Fibroblast of gingiva (primary cell): ENCODE measurements around the gene GRB7.

Source experiments
- DNase-seq: peaks from one replicate; pipeline ENCODE4 v3.0.0-alpha.2; 2011; ENCODE audit warnings: low read depth

GRB7 gene

DNA sequence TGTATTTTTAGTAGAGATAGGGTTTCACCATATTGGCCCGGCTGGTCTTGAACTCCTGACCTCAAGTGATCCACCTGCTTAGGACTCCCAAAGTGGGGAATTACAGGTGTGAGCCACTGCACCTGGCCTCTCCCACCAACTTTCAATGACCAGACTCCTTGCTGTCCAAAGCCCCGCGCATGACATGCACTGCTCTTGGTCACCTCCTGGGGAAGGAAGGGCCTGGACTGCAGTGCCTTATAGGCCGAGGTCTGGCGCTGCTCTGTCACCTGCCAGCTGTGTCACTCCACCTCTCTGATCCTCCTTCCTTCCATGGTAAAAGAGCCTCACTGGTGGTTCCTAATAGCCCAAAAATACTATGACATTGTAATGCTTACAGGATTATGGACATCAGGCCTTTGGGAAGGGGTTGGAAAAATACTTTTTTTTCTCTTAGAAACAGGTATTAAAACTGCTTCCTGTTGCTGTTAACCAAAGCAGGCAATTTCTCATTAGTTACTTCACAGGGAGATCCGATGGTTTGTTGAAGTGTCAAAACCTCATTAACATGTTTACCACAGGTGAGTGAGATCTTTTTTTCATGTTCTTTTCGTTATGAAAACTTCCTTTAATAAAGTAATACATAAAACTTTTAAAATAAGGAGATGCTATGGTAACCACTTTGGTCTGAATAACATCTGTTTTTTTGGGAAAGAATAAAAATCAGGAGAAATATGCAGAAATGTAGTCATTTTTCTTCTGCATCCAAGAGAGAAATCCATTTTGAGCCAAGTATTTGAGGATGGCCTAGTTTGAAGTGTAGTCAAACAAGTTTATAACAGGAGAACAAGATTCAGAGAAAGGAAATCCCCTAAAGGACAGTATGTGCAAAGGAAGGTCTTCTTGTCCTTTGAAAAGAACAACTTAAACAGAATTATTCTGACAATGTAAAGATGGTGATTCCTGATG, 35.5 kb downstream of the GRB7 start:
- DNase-seq, result no peak

DNA sequence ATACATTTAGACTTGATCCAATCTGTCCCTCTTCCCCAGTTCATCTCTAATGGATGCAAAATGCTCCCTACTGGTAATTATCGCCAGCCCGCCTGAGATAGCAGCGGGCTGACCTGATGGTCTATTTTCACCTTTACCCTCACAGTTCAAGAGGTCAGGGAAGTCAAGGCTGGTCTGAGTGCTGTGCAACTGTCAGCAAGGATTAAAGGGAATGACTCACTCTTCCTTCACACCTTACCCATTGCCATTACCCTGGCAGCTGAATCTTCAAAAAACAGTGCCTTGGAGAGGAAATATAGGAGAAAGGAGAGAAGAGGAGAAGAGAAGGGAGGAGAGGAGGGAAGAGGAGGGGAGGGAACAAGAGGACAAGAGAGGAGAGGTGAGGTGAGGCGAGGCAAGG, 36.3 kb downstream of the GRB7 start:
- DNase-seq, result no peak

DNA sequence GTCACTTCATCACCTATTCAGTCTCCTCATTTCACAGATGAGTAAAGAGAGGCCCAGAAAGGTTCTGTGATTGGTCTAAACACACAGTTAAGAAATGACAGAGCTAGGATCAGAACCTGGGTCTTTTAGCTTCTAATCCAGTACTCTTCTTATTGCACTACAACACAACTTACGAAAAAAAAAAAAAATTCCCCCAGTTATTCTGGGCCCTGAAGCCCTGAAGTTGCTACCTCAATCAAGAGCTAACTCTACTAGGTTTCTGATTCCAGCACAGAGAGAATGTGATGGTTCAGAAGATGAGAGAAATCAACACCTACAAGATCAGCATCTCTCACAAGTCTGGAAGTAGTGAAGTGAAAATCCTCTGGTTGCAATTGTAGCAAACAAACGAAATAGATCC, 37.3 kb downstream of the GRB7 start:
- no peak for DNase-seq

DNA sequence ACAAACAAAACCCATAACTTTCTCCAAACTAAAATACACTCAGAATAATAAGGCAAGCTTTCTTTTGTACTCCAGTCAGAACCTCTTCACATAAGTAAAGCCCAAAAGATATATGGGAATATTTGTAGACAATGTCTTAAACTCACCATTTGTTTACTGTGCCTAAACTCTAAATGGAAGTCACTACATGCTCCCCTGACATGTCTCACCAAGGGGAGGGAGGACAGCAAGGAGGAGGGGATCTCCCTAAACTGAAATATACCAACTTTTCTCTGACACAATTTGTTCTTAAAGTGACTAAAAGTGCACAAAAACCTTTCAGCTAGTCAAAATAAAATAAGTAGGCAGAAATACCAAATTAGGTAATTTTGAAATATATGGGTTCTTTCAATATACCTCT, 38.5 kb downstream of the GRB7 start:
- no peak for DNase-seq

DNA sequence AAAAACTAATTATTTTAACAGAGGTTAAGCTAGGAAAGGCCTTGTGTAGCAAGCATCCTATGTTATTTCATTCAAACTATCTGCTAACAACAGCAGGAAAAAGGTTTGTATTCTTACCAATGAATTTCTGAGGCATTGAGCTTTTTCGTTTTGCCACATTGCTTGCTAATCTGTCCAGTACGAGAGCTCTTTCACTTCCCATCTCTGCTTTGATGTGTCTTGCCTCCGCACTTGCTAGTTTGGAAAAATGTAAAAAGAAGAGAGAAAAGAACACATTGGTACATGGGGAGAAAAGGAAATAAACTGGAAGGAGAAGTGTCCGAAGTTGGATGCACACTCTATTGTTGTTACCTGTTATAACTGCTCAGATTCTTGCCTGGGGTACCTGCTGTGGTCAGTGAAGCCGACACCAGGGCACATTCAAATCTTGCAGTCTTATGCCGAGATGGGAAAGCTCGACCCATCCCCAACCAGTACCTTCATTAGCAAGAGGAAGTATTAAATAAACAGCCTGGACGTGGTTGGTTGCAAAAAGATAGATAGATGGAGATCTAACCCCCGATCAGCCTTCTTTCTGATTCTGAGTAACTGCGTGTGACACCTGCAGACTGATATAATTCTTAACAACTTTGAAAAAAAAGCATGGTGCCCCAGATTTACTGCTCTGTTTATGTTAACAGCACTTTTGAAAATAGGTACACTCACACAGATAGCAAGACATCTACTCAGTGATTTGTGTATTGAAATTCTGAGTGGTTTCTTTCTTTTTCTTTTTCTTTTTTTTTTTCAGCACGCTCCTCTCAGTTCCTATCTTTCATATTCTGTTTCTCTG, 40.0 kb downstream of the GRB7 start:
- no peak for DNase-seq

DNA sequence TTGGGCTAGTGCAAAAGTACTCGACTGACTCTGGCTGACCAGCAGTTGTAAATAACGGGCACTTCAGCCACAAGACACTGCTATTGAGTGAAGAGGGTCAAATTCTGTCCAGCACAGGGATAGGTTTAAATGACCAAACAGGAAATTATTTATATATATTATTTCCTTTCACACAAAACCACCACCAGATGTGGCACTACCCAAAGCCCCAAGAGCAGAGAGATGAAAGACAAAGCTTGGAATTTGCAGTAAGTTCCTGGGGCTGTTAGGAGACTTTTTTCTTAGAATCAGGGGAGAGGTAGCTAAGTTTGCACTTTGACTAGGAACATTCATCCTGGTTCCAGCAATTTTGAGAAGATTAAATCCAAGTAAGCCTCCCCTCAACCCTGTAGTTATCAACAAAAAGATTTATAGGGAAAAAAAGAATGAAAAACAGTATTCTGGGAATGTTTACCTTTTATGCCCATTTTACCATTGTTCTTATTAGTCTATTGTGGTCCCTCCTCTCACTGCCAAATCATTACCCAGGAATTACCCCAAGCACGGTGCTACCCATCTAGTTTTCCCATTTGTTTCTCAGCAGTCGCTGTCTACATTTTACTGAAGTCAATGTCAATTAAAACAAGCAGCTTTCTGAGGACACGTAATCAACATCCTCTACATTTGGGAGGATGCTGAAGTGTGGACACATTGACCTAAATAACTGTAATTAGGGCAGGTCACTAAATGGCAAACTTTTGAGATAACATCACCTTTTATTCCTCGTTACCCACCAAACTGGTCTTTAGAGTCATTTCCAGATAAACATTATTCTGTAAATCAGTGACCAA, 43.5 kb downstream of the GRB7 start:
- DNase-seq, result no peak

DNA sequence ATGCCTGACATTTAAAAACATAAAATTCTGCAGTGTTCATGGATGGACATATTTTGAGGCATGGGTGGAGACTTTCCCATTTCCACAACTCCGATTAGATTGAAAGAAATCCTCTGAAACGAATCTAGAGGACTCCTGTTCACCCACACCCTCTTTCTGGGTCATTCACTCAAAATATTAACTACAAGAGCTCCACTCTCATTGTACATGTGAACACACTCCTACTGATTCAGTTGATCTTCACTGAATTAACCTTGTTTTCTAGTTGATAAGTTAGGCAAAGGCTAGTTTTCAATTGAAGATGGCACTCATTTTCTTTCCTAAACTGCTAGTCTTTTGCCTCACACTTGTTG, 44.1 kb downstream of the GRB7 start:
- DNase-seq, result no peak

DNA sequence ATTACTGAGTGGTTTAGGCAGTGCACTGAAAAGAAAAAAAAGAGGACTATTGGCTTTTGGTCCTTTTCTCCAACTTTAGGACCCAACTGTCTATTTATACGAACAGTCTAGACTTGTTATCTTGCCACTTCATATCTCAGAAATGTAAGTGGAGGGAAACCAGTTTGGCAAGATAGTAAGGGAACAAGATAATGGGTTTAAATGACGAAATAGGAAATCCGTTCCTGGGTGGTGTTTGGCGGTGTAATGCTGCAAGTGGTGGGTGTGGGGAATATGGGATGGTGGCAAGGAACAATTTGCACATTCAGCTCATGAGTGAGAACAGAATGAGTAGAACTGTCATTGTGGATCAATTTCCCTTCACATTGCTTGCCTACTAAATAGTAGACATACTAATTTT, 44.7 kb downstream of the GRB7 start:
- no peak for DNase-seq

DNA sequence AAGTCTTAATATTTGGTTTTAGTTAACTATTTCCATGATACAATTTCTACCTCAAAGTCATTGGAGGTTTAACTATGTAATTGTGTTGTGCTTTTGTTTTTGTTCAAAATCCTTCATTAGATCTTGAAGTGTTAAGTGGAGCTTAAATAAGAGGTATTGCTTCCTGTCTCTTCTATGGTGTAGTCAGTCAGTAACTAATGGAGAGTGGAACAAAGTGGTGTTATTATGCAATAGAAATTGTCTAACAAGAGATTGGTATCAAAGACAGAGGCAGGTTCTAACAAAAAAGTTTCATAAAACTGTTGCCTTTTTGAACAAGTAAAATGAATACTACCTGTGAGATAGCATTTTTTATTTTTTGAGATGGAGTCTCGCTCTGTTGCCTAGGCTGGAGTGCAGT, 45.2 kb downstream of the GRB7 start:
- no peak for DNase-seq

DNA sequence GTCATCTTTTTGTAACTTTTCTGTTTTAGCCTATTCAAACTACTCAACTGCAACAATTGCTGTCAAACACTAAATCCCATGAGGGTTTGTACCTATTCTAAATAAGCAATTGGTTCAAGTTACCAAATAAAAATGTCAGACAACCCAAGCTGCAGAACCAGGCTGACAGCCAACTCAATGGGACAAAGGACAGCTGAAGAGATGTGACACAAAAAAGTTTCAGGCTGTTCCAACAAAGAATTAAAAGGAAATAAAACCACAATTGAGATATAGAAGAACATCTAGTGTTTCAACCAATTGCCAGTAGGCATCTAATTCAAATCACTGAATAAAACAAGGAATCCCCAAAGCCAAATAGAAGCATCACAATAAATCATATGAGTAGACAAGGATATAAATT, 49.3 kb downstream of the GRB7 start:
- no peak for DNase-seq

DNA sequence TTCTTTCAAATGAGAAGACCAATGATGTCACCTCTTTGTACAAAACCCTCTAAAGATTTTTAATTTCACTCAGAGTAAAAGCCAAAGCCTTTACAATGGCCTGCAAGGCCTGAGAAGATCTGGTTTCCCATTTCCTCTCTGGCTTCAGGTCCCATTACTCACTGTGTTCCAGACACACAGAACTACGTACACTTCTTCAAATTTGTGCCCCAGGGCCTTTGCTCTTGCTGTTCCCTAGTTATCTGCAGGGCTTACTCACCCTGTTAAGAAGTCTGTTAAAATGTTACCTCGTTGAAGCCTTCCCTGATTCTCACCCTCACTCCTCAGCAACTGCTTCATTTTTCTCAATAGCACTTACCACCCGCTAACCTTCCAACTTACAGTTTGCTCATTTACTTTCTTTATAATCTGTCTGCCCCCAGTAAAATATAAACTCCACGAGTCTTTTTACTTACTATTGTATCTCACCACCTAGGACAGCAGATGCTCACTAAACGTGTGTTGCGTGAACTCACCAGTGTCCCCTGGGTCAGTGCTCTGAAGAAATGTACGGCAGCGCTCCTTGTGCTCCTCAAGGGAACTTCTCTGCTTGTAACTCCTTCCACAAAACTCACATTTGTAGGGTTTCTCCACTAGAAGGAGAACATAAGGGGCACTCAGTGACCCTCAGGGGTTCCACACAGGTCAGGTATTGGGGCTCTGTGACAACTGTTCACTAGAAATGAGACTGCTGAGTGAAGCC, 50.2 kb downstream of the GRB7 start:
- DNase-seq, result no peak

DNA sequence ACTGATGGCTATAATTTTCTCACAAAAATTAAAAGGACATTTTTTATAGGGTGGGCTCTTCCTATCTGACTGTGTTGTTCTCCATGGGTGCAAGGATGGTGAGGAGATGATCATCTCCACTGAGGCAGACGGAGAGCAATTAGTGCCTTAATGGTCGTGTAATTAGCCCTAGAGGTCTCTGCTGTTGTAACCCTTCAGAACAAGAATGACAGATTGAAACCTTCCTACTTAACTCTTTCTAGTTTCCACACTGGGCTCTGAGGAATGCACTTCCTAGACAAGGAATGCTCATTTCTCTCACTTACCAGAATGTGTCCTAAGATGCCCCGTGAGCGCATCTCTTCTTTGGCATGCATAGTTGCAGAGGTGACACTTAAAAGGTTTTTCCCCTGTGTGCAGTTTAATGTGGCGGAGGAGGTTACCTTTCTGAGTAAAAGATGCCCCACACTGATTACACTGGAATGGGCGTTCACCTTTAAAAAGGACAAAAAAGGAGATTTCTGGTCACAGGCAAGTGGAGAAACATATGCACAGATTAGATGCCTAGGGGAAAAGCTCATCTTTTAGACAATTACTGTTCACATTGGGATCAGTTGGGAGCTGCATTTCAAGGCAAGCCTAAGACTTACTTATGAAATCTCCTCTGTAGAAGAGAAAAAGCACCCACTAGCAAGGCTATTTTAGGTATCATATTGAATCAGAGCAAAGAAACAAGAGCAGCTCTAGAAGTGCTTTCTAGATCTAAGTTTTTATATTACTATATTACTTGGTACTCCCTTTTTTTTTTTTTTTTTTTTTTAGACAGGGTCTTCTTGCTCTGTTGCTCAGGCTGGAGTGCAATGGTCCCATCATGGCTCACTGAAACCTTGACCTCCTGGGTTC, 53.6 kb downstream of the GRB7 start:
- no peak for DNase-seq

DNA sequence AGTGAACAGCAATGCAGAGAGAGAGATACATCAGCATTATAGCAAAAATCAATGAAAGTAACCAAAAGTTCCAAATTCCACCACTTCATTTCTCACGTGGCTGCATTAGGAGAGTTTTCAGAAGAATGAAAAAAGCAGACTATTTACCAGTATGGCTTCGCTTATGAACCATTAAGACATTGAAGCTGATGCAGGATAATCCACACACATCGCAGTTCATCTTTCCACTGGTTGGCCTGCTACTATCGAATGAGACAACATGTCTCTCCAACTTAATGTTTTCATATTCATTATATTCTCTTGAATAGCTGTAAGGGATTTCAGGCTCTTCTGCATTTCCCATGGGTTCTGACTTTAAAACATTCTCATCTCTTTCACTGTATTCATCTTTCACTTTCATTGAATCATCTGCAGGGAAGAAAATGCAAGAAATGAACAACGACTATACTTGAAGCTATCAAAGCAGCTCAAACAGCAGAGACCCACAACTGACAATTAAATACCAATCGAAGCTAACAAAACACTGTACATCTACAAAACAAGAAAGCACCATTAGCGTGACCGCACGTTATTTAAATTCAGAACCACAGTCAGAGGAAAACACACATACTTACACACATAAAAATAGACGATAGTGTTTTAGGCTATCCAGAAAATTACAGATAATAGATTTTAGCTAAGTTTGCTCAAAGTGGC, 54.9 kb downstream of the GRB7 start:
- DNase-seq, result no peak

DNA sequence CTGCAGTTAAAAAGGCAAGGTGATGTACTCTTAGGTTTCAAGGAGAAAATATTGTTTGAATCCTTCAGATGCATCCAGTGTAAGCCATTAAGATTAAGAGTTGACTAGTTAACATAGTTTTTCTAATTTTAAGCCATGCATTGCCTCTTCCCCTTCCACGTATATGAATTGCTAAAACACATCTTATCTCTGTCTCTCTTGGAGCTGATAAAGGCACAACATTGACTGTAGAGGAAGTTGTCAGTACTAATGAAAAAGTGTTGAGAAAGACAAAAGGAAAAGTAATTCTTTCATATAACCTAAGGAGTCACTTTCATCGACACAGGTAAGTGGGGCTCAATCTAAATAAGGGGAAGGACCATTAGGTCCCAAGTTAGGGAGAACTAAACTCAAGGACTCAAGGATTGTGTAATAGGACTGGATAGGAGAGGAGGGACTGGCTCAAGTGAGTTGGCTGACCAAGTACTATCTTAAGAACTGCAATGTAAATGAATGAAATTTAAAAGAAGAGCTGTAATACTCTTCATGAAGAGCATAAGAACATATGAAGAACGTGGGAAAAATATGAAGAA, 55.6 kb downstream of the GRB7 start:
- no peak for DNase-seq

DNA sequence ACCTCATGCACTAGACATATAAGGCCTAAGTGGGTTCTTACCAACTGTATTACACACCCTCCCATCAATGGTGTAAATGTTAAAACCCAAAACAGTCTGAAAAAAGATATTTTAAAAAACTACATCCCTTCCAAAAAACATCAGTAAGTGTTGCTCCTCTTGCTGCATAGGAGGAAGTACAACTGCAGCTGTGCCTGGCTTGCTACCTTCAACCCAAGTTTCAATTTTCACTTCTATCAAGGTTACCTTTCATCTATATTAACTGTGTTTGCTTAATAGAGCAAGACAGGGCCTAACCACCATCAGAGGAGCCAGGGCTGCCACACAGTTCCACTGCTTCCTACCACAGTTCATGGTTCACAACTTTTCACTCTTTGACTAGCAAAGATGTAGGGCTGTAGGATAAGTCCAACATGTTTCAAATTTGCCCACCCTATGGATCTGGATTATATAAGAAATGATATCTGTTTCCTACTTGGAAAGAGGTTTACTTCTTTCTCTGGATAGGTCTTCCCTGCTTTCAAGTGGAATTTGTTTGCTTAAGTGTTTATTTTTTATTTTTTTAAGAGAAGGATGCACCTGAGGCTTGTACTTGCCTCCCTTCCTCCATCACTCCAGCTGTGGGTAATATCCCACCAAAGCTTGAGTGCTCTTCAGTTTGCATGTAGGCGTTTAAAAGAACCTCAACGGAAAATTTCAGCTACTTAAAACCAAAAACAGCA, 56.7 kb downstream of the GRB7 start:
- DNase-seq, result no peak
